PC-3 (cell line): ENCODE measurements around the gene TINCR.

Source experiments
- EZH2phosphoT487 ChIP-seq: fragments of 300-600 bp; sonication (generic); IDR thresholded peaks from 2 replicates; pipeline ENCODE4 v1.6.1; 2018; ENCODE audit warnings: mild to moderate bottlenecking, antibody characterized with exemption, low read length, borderline replicate concordance
- TF ChIP-seq, protein P1 (sequence below): fragments of 300-600 bp; sonication (generic); conservative IDR thresholded peaks from 2 replicates; pipeline ENCODE4 v1.5.1; 2017; ENCODE audit warnings: antibody characterized with exemption, low read depth, mild to moderate bottlenecking, low read length

- TF ChIP-seq, protein P1, sequence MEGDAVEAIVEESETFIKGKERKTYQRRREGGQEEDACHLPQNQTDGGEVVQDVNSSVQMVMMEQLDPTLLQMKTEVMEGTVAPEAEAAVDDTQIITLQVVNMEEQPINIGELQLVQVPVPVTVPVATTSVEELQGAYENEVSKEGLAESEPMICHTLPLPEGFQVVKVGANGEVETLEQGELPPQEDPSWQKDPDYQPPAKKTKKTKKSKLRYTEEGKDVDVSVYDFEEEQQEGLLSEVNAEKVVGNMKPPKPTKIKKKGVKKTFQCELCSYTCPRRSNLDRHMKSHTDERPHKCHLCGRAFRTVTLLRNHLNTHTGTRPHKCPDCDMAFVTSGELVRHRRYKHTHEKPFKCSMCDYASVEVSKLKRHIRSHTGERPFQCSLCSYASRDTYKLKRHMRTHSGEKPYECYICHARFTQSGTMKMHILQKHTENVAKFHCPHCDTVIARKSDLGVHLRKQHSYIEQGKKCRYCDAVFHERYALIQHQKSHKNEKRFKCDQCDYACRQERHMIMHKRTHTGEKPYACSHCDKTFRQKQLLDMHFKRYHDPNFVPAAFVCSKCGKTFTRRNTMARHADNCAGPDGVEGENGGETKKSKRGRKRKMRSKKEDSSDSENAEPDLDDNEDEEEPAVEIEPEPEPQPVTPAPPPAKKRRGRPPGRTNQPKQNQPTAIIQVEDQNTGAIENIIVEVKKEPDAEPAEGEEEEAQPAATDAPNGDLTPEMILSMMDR = peak; percentile 88
- no peak for TF ChIP-seq EZH2phosphoT487
Measured at GRCh38 chr19:5561559-5561958, 6.2 kb downstream of the TINCR start.
